HEK293T (cell line): Measurements from ENCODE around the gene PAQR7.

Source experiments
- ARNT ChIP-seq: fragments of 450-650 bp; IDR thresholded peaks from 2 replicates; pipeline ENCODE4 v1.6.1; 2017; ENCODE audit warnings: mild to moderate bottlenecking
- BHLHE40 ChIP-seq: fragments of 450-650 bp; IDR thresholded peaks from 2 replicates; pipeline ENCODE4 v1.6.1; 2016; ENCODE audit warnings: mild to moderate bottlenecking, moderate library complexity, borderline replicate concordance
- ELF4 ChIP-seq: fragments of 450-650 bp; IDR thresholded peaks from 2 replicates; pipeline ENCODE4 v1.6.1; 2017; ENCODE audit warnings: antibody characterized with exemption
- FOXA1 ChIP-seq: fragments of 450-650 bp; IDR thresholded peaks from 2 replicates; pipeline ENCODE4 v1.6.1; 2016; ENCODE audit warnings: mild to moderate bottlenecking
- FOXK2 ChIP-seq: fragments of 450-650 bp; IDR thresholded peaks from 2 replicates; pipeline ENCODE4 v1.6.1; 2016; ENCODE audit warnings: mild to moderate bottlenecking
- FOXM1 ChIP-seq: fragments of 450-650 bp; IDR thresholded peaks from 2 replicates; pipeline ENCODE4 v1.6.1; 2017; ENCODE audit warnings: mild to moderate bottlenecking, borderline replicate concordance
- L3MBTL2 ChIP-seq: fragments of 450-650 bp; conservative IDR thresholded peaks from 2 replicates; pipeline ENCODE4 v1.6.1; 2016; ENCODE audit warnings: mild to moderate bottlenecking
- PKNOX1 ChIP-seq: fragments of 450-650 bp; IDR thresholded peaks from 2 replicates; pipeline ENCODE4 v1.6.1; 2016
- SP1 ChIP-seq: fragments of 450-650 bp; IDR thresholded peaks from 2 replicates; pipeline ENCODE4 v1.6.1; 2017
- SUZ12 ChIP-seq: fragments of 450-650 bp; IDR thresholded peaks from 2 replicates; pipeline ENCODE4 v1.6.1; 2016; ENCODE audit warnings: mild to moderate bottlenecking

GRCh38 chr1:25836695-25837094 is 38.8 kb downstream of the PAQR7 start:
- TF ChIP-seq PKNOX1 (no peak), ARNT (no peak), FOXM1 (no peak), SUZ12 (no peak), ELF4 (no peak), FOXK2 (no peak), SP1 (no peak), L3MBTL2 (no peak), FOXA1 (no peak), BHLHE40 (no peak)
